Left lung (tissue), 14 donors: ENCODE data around the gene KIAA0930. TPM values are rescaled to one million over a fixed set of nuclear protein-coding genes. Genes with fewer than 3 reads are reported as not detected.

Source experiments
- ATAC-seq: fragments of 200-7000 bp; cut with Tn5 transposase; one replicate; pipeline ENCODE4 v1.9.1; 2020; ENCODE audit warnings: moderate library complexity
- DNase-seq, 4 donors: peaks; one replicate each; pipeline ENCODE4 v3.0.0-alpha.2; 2013 to 2020
- H3K27ac ChIP-seq, 2 donors: fragments of 200-600 bp; sonication (generic) in 1 of 2; one replicate each; pipeline versions ENCODE4 v1.5.0 to v1.8.0; 2020 to 2021
- H3K27me3 ChIP-seq, 2 donors: fragments of 200-600 bp; sonication (generic) in 1 of 2; one replicate each; pipeline versions ENCODE4 v1.5.0 to v1.8.0; 2020 to 2021
- H3K36me3 ChIP-seq, 2 donors: fragments of 200-600 bp; sonication (generic) in 1 of 2; one replicate each; pipeline versions ENCODE4 v1.5.0 to v1.8.0; 2020 to 2021
- H3K4me1 ChIP-seq, 2 donors: fragments of 200-600 bp; one replicate each; pipeline ENCODE4 v1.8.0; 2021
- H3K4me3 ChIP-seq, 2 donors: fragments of 200-600 bp; sonication (generic) in 1 of 2; one replicate each; pipeline versions ENCODE4 v1.5.0 to v1.8.0; 2020 to 2021; ENCODE audit warnings: mild to moderate bottlenecking in 1 of 2
- H3K9me3 ChIP-seq, 2 donors: fragments of 200-600 bp; sonication (generic) in 1 of 2; one replicate each; pipeline versions ENCODE4 v1.5.0 to v1.8.0; 2020 to 2021
- intact Hi-C, 2 donors: fragments of 100-400 bp; cut with DNase I; formaldehyde crosslinking; loops; one replicate each; pipeline versions ENCODE4 v1.11.2 to v1.14.2; 2022
- long read RNA-seq, 12 donors: library from polyadenylated mRNA in 2 of 12; unstranded in 2 of 12; transcript quantifications; one replicate each; pipeline ENCODE4 v2.0.0 and lab custom pipeline, GENCODE V29; 2019 to 2026
- polyA plus RNA-seq, 6 donors: library from polyadenylated mRNA; unstranded; fragments of 120-200 nt; gene quantifications; one replicate each; pipeline ENCODE4 v1.2.1, GENCODE V29; 2013; ENCODE audit not compliant: insufficient read length in 6 of 6
- total RNA-seq, 2 donors: library from RNA; stranded (reverse); fragmentation: NEBNext Ultra II Directional; extraction: Animal tissue kit (Norgen Biotek cat#: 25700); gene quantifications; one replicate each; pipeline ENCODE4 v1.2.1, GENCODE V29; 2021
- TF ChIP-seq, protein P1 (sequence below), 2 donors: fragments of 200-600 bp; sonication (generic) in 1 of 2; IDR thresholded peaks; one replicate each; pipeline versions ENCODE4 v1.5.0 to v1.8.0; 2021; ENCODE audit warnings: antibody characterized with exemption in 2 of 2
- donor health status: DM: no; HTN: yes; CAD: no.
- donor health status: DM: no; HTN: no; CAD: no.

KIAA0930 gene
- total RNA-seq (10 to 100 TPM; 58.9 to 78.8 TPM), polyA plus RNA-seq (10 to 100 TPM; 12.1 to 19.0 (median 16.7) TPM)
- long read RNA-seq, donor 1, full-length matches to known transcripts, result 9 of 17 reads
- long read RNA-seq, donor 1, partial matches to known transcripts, result 8 of 17 reads
- long read RNA-seq, donor 1, other reads (novel, unspliced or antisense), result 0 of 17 reads
- long read RNA-seq, donor 2, full-length matches to known transcripts, result 2 of 2 reads
- long read RNA-seq, donor 2, partial matches to known transcripts, result 0 of 2 reads
- long read RNA-seq, donor 2, other reads (novel, unspliced or antisense), result 0 of 2 reads
- long read RNA-seq, donor 3, full-length matches to known transcripts, result 7 of 7 reads
- long read RNA-seq, donor 3, partial matches to known transcripts, result 0 of 7 reads
- long read RNA-seq, donor 3, other reads (novel, unspliced or antisense), result 0 of 7 reads
- long read RNA-seq, donor 4, partial matches to known transcripts, result 0 of 3 reads
- long read RNA-seq, donor 4, other reads (novel, unspliced or antisense), result 3 of 3 reads
- long read RNA-seq, donor 5, full-length matches to known transcripts, result 3 of 3 reads
- long read RNA-seq, donor 5, partial matches to known transcripts, result 0 of 3 reads
- long read RNA-seq, donor 5, other reads (novel, unspliced or antisense), result 0 of 3 reads
- long read RNA-seq, donor 6, full-length matches to known transcripts, result 7 of 7 reads
- long read RNA-seq, donor 6, partial matches to known transcripts, result 0 of 7 reads
- long read RNA-seq, donor 6, other reads (novel, unspliced or antisense), result 0 of 7 reads
- long read RNA-seq, donor 7, full-length matches to known transcripts, result 2 of 2 reads
- long read RNA-seq, donor 7, partial matches to known transcripts, result 0 of 2 reads
- long read RNA-seq, donor 7, other reads (novel, unspliced or antisense), result 0 of 2 reads
- long read RNA-seq, donor 8, full-length matches to known transcripts, result 11 of 11 reads
- long read RNA-seq, donor 8, partial matches to known transcripts, result 0 of 11 reads
- long read RNA-seq, donor 8, other reads (novel, unspliced or antisense), result 0 of 11 reads
- long read RNA-seq, donor 9, result 0 reads
- long read RNA-seq, donor 10, partial matches to known transcripts, result 0 of 2 reads
- long read RNA-seq, donor 10, other reads (novel, unspliced or antisense), result 1 of 2 reads
- long read RNA-seq, donor 11, full-length matches to known transcripts, result 39 of 49 reads
- long read RNA-seq, donor 11, partial matches to known transcripts, result 10 of 49 reads
- long read RNA-seq, donor 11, other reads (novel, unspliced or antisense), result 0 of 49 reads
- long read RNA-seq, donor 12, result 0 reads

DNA sequence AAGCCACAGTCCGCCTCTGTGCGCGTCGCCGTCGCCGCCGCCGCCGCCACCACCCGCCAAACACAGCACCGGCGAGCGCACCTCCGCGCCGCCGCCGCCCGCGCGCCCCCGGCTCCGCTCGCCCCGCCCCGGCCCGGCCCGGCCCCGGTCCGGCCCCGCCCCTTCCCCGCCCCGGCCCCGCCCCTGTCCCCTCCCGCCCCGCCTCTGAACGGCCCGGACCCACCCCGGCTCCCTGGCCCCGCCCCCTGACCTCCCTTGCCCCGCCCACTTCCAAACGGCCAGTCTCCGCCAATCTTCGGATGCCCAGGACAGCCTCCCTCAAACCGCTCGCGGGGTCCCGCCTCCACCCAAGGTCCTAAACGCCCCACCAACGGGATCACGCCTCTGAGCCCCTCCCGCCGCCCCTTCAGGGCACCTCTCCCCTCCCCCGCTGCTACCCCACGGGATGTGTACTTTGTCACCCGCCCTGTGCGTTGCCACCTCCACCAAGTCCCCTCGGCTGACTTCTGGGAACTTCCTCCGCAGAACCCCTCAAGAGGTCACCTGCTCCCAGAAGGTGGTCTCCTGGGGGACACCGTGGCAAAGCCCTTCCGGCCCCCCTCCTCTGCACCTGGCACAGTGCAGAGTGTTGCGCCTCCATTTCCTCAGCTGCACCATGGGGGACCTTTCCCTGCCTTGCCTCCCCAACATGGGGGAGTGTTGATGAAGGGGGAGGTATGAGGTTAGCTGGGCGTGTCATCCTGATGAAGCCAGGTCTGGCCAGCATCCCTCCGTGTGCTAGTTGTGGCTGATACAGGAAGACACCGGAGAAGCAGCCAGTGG lies at the start of gene KIAA0930:
Gene KIAA0930 (minus strand): TSS at position 85 of the 822 bp plus-strand sequence. CDS start 191 bp downstream, outside the sequence.
- ATAC-seq (peak; percentile 72), DNase-seq (peak in 3 of 4 donors; percentile 67 to 94 (median 87))
- intact Hi-C loops, result no loop called here
- H3K27me3 ChIP-seq, result no peaks in the 10 kb centered on the region
- H3K9me3 ChIP-seq, result no peaks in the 10 kb centered on the region
- peak within 1 kb of the TSS in 1 of 2 donors; percentile 74 for H3K27ac ChIP-seq
- H3K4me3 ChIP-seq, result peak within 1 kb of the TSS; percentile 49 to 69
- H3K36me3 ChIP-seq, result peaks cover 0 to 14% of the 10 kb centered on the region in 2 donors
- H3K4me1 ChIP-seq, result peaks cover 14 to 77% of the 10 kb centered on the region in 2 donors
- TF ChIP-seq, protein P1, sequence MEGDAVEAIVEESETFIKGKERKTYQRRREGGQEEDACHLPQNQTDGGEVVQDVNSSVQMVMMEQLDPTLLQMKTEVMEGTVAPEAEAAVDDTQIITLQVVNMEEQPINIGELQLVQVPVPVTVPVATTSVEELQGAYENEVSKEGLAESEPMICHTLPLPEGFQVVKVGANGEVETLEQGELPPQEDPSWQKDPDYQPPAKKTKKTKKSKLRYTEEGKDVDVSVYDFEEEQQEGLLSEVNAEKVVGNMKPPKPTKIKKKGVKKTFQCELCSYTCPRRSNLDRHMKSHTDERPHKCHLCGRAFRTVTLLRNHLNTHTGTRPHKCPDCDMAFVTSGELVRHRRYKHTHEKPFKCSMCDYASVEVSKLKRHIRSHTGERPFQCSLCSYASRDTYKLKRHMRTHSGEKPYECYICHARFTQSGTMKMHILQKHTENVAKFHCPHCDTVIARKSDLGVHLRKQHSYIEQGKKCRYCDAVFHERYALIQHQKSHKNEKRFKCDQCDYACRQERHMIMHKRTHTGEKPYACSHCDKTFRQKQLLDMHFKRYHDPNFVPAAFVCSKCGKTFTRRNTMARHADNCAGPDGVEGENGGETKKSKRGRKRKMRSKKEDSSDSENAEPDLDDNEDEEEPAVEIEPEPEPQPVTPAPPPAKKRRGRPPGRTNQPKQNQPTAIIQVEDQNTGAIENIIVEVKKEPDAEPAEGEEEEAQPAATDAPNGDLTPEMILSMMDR (IDR thresholded peaks at IDR 0.05), result no peak

DNA sequence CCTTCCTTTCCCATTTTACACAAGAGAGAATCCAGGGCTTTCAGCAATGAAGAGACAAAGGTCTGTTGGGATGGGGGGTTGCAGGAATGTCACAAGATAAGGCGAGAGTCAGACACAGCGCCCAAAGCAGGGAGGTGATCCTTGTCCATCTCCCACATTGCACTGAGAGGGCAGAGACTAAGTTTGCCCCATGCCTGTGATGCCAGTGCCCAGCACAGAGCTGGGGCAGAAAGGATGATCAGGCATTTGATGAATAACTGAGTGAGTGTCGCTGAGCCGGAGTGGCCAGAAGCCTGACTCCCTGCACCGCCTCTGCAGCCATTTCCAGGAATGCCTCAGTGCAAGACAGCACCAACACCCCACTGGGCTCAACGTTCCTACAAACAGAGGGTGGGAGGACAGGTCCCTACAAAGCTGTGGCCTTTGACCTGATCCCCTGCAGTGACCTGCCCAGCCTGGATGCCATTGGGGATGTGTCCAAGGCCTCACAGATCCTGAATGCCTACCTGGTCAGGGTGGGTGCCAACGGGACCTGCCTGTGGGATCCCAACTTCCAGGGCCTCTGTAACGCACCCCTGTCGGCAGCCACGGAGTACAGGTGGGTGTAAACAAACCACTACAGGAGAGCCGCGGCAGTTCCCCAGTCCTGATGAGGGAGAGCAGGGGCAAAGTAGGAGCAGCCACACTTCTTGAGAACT lies 46.3 kb upstream of the KIAA0930 start:
- no peak for ATAC-seq
- TF ChIP-seq, protein P1 (IDR thresholded peaks at IDR 0.05), result no peak
- peaks cover 5 to 21% of the 10 kb centered on the region in 2 donors for H3K4me1 ChIP-seq
- intact Hi-C loops, result no loop called here
- peaks cover 5 to 54% of the 10 kb centered on the region in 2 donors for H3K27me3 ChIP-seq
- H3K4me3 ChIP-seq, result no peak overlapping the region
- no peak overlapping the region for H3K27ac ChIP-seq
- H3K9me3 ChIP-seq, result no peaks in the 10 kb centered on the region
- no peaks in the 10 kb centered on the region for H3K36me3 ChIP-seq
- DNase-seq, result no peak

DNA sequence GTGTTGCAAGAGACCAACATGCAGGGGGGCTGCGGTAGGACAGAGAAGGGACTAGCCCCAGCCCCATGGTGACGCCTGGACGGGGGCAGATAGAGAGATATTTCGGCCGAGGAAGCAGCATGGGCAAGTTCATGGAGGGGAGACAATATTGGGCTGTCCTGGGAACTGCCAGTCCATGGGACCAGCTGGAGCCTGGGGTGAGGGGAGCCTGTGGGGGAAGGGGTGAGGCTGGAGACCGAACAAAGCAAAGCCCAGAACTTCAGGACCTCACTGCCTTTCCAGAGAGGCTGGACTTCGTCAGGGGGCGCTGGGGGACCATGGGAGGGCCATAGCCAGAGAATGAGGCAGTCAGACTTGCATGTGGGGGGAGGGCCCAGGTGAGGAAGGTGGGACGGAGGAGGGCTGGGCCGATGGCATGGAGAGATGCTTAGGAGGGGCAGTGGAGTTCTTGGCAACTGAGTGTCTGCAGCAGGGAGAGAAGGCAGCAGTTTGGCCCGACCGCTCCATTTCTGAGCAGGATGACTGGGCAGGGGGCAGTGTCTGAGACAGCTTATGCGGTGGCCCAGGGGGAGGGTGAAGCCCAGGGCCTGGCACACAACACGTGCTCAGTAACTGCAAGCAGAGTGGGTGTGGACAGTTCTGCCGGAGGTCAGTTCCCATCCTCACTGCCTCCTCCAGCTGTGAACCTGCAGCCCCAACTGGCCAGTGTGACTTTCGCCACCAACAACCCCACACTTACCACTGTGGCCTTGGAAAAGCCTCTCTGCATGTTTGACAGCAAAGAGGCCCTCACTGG lies 44.8 kb upstream of the KIAA0930 start:
- H3K4me3 ChIP-seq, result peak overlapping the region in 1 of 2 donors; percentile 30
- no peak overlapping the region for H3K27ac ChIP-seq
- H3K9me3 ChIP-seq, result no peaks in the 10 kb centered on the region
- peaks cover 3 to 19% of the 10 kb centered on the region in 2 donors for H3K4me1 ChIP-seq
- ATAC-seq (no peak), DNase-seq (peak in 1 of 4 donors; percentile 24)
- H3K36me3 ChIP-seq, result no peaks in the 10 kb centered on the region
- TF ChIP-seq, protein P1 (IDR thresholded peaks at IDR 0.05), result no peak
- intact Hi-C loops, result no loop called here
- H3K27me3 ChIP-seq, result peaks cover 5 to 52% of the 10 kb centered on the region in 2 donors
